ENCODE measurements around the gene DOCK6.
A peak's percentile ranks its signal among the peaks of the same experiment; 100 is the strongest.

DOCK6 gene

DNA sequence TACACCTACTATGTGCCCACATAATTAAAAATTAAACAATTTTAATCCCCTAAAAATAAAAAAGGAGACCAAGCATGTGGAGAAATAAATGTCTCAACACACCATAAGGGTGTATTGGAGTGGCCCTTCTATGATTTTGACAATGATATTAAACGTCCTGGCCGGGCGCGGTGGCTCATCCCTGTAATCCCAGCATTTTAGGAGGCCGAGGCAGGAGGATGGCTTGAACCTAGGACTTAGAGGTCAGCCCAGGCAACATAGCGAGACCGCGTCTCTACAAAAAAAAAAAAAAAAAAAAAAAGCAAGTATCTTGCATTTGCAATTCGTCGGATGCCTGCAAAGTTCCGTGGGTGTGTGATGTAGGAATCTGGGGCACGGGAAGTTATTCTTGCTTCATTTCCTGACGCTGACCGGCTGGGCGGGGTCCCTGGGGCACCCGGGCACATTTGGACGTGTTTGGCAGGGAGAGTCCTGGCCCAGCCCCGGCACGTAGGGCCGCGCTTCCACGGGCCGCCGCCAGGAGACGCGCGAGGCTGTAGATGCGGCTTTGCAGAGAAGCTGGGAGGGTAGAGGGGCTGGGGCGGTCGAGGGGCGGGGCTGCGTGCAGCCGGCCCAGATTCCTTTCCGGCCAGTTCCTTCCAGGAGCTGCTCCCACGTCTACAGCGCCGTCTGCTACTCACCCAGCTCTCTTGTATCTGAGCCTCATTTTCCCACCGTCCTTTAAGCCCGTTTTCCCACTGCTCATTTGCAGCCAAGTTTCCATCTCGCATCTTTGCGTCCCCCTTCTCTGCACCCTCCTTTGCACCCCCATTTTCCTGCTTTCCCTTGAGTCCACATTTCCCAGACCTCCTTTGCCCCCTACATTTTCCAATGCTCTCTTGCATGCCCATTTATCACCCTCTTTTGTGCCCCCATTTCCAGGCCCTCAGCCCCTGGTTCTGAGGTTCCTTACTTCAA, 31.4 kb upstream of the DOCK6 start:
- Histone ChIP-seq H3K4me1 (ENCODE audit: control insufficient read depth, insufficient read depth, low read length) (no peaks in the 10 kb centered on the region), H3K27me3 (ENCODE audit: control insufficient read depth, insufficient read depth, low read length) (no peaks in the 10 kb centered on the region), H3K27ac (ENCODE audit: low read length) (no peak overlapping the region), H3K4me3 (ENCODE audit: low read length) (no peak overlapping the region), H3K36me3 (ENCODE audit: control insufficient read depth, insufficient read depth, low read length) (no peaks in the 10 kb centered on the region), H3K9me3 (ENCODE audit: control insufficient read depth, insufficient read depth, low read length) (no peaks in the 10 kb centered on the region)
- peak; percentile 84 for DNase-seq (ENCODE audit: low read depth, low spot score)
- no CpG with 5 or more reads among the region's 41 CpGs for WGBS (ENCODE audit: insufficient coverage, insufficient read length)

DNA sequence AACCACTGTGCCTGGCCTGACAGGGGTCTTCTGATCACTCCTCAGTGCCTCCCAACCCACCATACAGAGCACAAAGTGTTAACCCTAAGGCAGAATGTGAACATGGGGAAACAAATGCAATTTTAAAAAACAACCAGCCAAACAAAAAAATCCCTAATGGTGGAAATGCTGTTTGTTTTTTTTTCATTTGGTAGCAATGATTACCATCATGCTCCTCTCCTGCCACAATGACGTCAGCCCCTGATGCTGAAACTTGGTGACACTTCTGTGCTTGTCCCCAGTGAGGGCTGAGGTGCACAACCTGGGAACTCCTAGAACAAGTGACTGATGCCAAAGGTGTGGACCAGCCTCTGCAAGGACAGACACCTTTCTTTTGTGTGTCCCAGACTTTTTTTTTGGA, 29.7 kb upstream of the DOCK6 start:
- H3K4me1 ChIP-seq (ENCODE audit: control insufficient read depth, insufficient read depth, low read length): no peaks in the 10 kb centered on the region
- H3K27me3 ChIP-seq (ENCODE audit: control insufficient read depth, insufficient read depth, low read length): no peaks in the 10 kb centered on the region
- WGBS (ENCODE audit: insufficient coverage, insufficient read length): no CpG with 5 or more reads among the region's 1 CpG
- no peak overlapping the region for H3K27ac ChIP-seq (ENCODE audit: low read length)
- H3K4me3 ChIP-seq (ENCODE audit: low read length): no peak overlapping the region
- no peaks in the 10 kb centered on the region for H3K9me3 ChIP-seq (ENCODE audit: control insufficient read depth, insufficient read depth, low read length)
- no peaks in the 10 kb centered on the region for H3K36me3 ChIP-seq (ENCODE audit: control insufficient read depth, insufficient read depth, low read length)
- no peak for DNase-seq (ENCODE audit: low read depth, low spot score)

GRCh38 chr19:11291415-11291814, 29.1 kb upstream of the DOCK6 start:
- Histone ChIP-seq H3K27ac (ENCODE audit: low read length) (no peak overlapping the region), H3K4me3 (ENCODE audit: low read length) (no peak overlapping the region), H3K27me3 (ENCODE audit: control insufficient read depth, insufficient read depth, low read length) (no peaks in the 10 kb centered on the region), H3K9me3 (ENCODE audit: control insufficient read depth, insufficient read depth, low read length) (no peaks in the 10 kb centered on the region), H3K4me1 (ENCODE audit: control insufficient read depth, insufficient read depth, low read length) (no peaks in the 10 kb centered on the region), H3K36me3 (ENCODE audit: control insufficient read depth, insufficient read depth, low read length) (no peaks in the 10 kb centered on the region)
- DNase-seq (ENCODE audit: low read depth, low spot score): no peak
- WGBS (ENCODE audit: insufficient coverage, insufficient read length): no CpG with 5 or more reads among the region's 7 CpGs

DNA sequence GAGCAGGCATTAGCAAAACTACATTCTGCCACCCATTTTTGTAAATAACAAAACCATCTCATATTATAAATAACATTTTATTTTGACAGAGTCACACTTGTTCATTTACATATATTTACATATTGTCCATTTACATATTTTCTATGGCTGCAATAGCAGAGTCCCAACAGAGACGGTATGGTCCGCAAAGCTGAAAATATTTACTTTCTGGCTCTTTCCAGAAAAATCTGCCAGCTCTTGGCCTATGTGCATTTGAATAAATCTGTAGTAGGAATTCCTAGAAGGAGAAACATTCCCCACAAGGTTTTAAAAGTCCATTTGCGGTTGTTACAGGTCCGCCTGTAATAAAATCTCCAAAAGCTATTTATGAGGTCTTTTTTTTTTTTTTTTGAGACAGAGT, 27.9 kb upstream of the DOCK6 start:
- Histone ChIP-seq H3K36me3 (ENCODE audit: control insufficient read depth, insufficient read depth, low read length) (no peaks in the 10 kb centered on the region), H3K27ac (ENCODE audit: low read length) (no peak overlapping the region), H3K4me3 (ENCODE audit: low read length) (no peak overlapping the region), H3K9me3 (ENCODE audit: control insufficient read depth, insufficient read depth, low read length) (no peaks in the 10 kb centered on the region), H3K27me3 (ENCODE audit: control insufficient read depth, insufficient read depth, low read length) (no peaks in the 10 kb centered on the region), H3K4me1 (ENCODE audit: control insufficient read depth, insufficient read depth, low read length) (no peaks in the 10 kb centered on the region)
- DNase-seq (ENCODE audit: low read depth, low spot score): no peak
- no CpG with 5 or more reads among the region's 4 CpGs for WGBS (ENCODE audit: insufficient coverage, insufficient read length)

DNA sequence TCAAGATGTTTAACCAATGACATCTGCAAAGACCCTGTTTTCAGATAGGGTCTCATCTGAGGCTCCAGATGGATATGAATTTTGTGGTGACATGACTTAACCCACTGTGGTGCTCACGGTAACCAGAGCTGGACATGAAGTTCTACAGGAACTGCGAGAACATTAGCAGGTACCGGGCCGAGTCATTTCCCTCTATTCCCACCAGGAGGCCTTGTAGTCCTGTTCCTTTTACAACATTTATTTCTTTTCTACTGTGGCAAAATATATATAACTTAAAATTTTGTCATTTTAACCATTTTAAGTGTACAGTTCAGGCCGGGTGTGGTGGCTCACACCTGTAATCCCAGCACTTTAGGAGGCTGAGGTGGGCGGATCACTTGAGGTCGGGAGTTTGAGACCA, 26.0 kb upstream of the DOCK6 start:
- no peaks in the 10 kb centered on the region for H3K9me3 ChIP-seq (ENCODE audit: control insufficient read depth, insufficient read depth, low read length)

GRCh38 chr19:11286312-11286974, 24.1 kb upstream of the DOCK6 start:
- H3K4me1 ChIP-seq (ENCODE audit: control insufficient read depth, insufficient read depth, low read length): no peaks in the 10 kb centered on the region
- WGBS (ENCODE audit: insufficient coverage, insufficient read length): no CpG with 5 or more reads among the region's 6 CpGs
- H3K27me3 ChIP-seq (ENCODE audit: control insufficient read depth, insufficient read depth, low read length): no peaks in the 10 kb centered on the region
- no peak overlapping the region for H3K27ac ChIP-seq (ENCODE audit: low read length)
- H3K36me3 ChIP-seq (ENCODE audit: control insufficient read depth, insufficient read depth, low read length): no peaks in the 10 kb centered on the region
- no peaks in the 10 kb centered on the region for H3K9me3 ChIP-seq (ENCODE audit: control insufficient read depth, insufficient read depth, low read length)
- no peak for DNase-seq (ENCODE audit: low read depth, low spot score)
- H3K4me3 ChIP-seq (ENCODE audit: low read length): no peak overlapping the region

More for the DNA sequence above, 26.0 kb upstream of the DOCK6 start:
- DNase-seq (ENCODE audit: low read depth, low spot score): no peak
- WGBS (ENCODE audit: insufficient coverage, insufficient read length): no CpG with 5 or more reads among the region's 7 CpGs
- Histone ChIP-seq H3K27ac (ENCODE audit: low read length) (no peak overlapping the region), H3K36me3 (ENCODE audit: control insufficient read depth, insufficient read depth, low read length) (no peaks in the 10 kb centered on the region), H3K4me3 (ENCODE audit: low read length) (no peak overlapping the region), H3K4me1 (ENCODE audit: control insufficient read depth, insufficient read depth, low read length) (no peaks in the 10 kb centered on the region), H3K27me3 (ENCODE audit: control insufficient read depth, insufficient read depth, low read length) (no peaks in the 10 kb centered on the region)

DNA sequence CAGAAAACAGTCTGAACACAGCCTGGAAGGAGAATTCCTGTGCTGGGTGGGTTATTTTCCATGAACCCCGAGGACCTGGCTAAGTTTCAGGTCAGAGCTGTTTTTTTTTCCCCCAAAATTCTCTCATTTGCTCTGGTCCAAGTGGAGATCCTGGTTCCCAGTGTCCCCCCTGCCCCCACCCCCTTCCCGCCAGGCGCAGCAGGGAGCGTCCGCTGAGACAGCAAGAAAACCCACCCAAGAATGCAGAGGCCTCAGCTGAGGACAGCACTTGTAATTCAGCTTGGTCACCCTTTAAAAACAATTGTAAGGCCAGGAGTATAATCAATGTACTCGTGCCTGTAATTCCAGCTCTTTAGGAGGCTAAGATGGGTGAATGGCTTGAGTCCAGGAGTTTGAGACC, 22.2 kb upstream of the DOCK6 start:
- no CpG with 5 or more reads among the region's 6 CpGs for WGBS (ENCODE audit: insufficient coverage, insufficient read length)
- Histone ChIP-seq H3K27me3 (ENCODE audit: control insufficient read depth, insufficient read depth, low read length) (no peaks in the 10 kb centered on the region), H3K27ac (ENCODE audit: low read length) (no peak overlapping the region), H3K4me1 (ENCODE audit: control insufficient read depth, insufficient read depth, low read length) (no peaks in the 10 kb centered on the region), H3K36me3 (ENCODE audit: control insufficient read depth, insufficient read depth, low read length) (no peaks in the 10 kb centered on the region), H3K4me3 (ENCODE audit: low read length) (no peak overlapping the region), H3K9me3 (ENCODE audit: control insufficient read depth, insufficient read depth, low read length) (no peaks in the 10 kb centered on the region)
- no peak for DNase-seq (ENCODE audit: low read depth, low spot score)

- no peaks in the 10 kb centered on the region for H3K36me3 ChIP-seq (ENCODE audit: control insufficient read depth, insufficient read depth, low read length)
- no peaks in the 10 kb centered on the region for H3K4me1 ChIP-seq (ENCODE audit: control insufficient read depth, insufficient read depth, low read length)
- no peak overlapping the region for H3K4me3 ChIP-seq (ENCODE audit: low read length)
- no peaks in the 10 kb centered on the region for H3K9me3 ChIP-seq (ENCODE audit: control insufficient read depth, insufficient read depth, low read length)
- no peak overlapping the region for H3K27ac ChIP-seq (ENCODE audit: low read length)
- WGBS (ENCODE audit: insufficient coverage, insufficient read length): no CpG with 5 or more reads among the region's 11 CpGs
- no peaks in the 10 kb centered on the region for H3K27me3 ChIP-seq (ENCODE audit: control insufficient read depth, insufficient read depth, low read length)
- no peak for DNase-seq (ENCODE audit: low read depth, low spot score)
Measured at GRCh38 chr19:11281356-11282049, 19.2 kb upstream of the DOCK6 start.

DNA sequence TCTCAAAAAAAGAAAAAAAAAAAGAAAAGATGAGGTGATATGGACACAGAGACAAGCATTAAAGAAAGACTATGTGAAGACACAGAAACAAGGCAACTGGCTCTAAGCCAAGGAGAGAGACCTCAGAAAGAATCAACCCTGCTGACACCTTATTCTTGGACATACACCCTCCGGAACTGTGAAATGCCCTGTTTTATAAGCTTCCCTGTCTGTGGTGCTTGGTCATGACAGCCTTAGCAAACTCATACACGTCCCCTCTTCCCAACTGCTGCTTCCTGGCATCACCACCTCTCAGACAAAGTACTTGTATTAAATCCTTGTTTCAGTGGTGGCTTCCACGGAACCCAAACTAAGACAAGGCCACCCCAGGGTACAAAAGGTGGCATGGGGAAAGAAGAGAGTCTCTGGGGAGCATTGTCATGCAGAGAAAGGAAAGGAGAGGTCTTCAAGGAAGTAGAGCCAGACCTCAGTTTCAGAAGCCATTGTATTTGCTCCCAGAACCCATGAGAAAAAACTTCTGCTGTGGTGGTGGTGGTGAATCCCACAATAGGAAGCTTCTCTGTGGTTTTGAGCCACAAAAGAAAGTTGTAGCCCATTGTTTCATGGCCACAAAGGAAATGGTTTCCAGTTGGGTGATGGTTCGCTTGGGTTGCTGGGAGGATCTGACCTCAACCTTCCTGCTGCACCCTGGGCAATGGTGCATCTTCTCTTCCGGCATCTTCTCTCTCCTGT, 17.3 kb upstream of the DOCK6 start:
- H3K4me1 ChIP-seq (ENCODE audit: control insufficient read depth, insufficient read depth, low read length): 0 out of 2 replicates have a peak, but pooled peaks cover 1% of the 10 kb centered on the region
- no peak overlapping the region for H3K27ac ChIP-seq (ENCODE audit: low read length)
- DNase-seq (ENCODE audit: low read depth, low spot score): no peak
- H3K27me3 ChIP-seq (ENCODE audit: control insufficient read depth, insufficient read depth, low read length): no peaks in the 10 kb centered on the region
- no peaks in the 10 kb centered on the region for H3K36me3 ChIP-seq (ENCODE audit: control insufficient read depth, insufficient read depth, low read length)
- no peaks in the 10 kb centered on the region for H3K9me3 ChIP-seq (ENCODE audit: control insufficient read depth, insufficient read depth, low read length)
- H3K4me3 ChIP-seq (ENCODE audit: low read length): no peak overlapping the region
- WGBS (ENCODE audit: insufficient coverage, insufficient read length): no CpG with 5 or more reads among the region's 5 CpGs

GRCh38 chr19:11278670-11279069, 16.3 kb upstream of the DOCK6 start:
- no peak for DNase-seq (ENCODE audit: low read depth, low spot score)
- Histone ChIP-seq H3K4me3 (ENCODE audit: low read length) (no peak overlapping the region), H3K9me3 (ENCODE audit: control insufficient read depth, insufficient read depth, low read length) (no peaks in the 10 kb centered on the region), H3K36me3 (ENCODE audit: control insufficient read depth, insufficient read depth, low read length) (no peaks in the 10 kb centered on the region), H3K27me3 (ENCODE audit: control insufficient read depth, insufficient read depth, low read length) (no peaks in the 10 kb centered on the region), H3K4me1 (ENCODE audit: control insufficient read depth, insufficient read depth, low read length) (0 out of 2 replicates have a peak, but pooled peaks cover 1% of the 10 kb centered on the region), H3K27ac (ENCODE audit: low read length) (no peak overlapping the region)
- WGBS (ENCODE audit: insufficient coverage, insufficient read length): no CpG with 5 or more reads among the region's 6 CpGs

Measured in iPS DF 6.9 (cell line).